IPS DF 4.7 (cell line): Measurements from ENCODE around the gene MYLK.

Experiments used
- DNase-seq: peaks from one replicate; pipeline ENCODE4 v3.0.0-alpha.2; 2013; ENCODE audit warnings: low spot score; ENCODE audit errors: extremely low read depth

Gene MYLK

DNA sequence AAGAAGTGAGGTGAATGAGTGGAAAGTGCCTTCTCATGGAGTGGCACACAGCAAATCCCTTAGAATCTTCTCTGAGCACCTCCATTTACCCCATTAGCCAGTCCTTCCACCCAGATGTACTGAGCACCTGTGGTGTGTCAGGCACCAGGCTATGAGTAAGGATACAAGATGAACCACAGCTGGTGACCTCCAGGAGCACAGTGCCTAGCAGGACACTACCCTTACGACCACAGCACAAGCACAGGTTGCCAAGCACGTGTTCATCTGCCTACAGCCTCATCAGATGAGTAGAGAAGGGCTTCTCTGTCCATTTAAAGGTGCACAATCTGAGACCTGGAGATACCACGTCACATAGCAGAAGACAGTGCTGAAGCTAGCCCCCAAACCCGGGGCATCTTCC is 6.2 kb downstream of the MYLK start:
- no peak for DNase-seq

DNA sequence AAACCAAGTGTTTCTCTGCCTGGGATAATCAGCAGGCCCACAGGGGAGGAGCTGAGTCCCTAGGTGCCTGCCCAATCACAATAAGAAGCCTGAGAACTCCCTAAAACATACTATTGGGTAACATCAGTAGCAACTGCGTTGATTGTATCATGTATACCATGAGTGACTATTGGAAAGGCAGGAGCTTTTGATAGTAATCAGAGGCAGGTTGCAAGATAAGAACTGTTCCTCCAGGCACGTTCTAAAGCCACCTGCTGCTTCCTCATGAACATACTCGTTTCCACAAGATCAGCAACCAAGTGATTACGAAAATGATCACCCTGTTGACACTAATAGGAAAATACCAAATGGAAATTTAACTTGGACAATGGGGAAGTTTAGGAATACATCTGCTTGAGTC is 6.7 kb downstream of the MYLK start:
- DNase-seq, result no peak

GRCh38 chr3:123876858-123877257 is 7.3 kb downstream of the MYLK start:
- no peak for DNase-seq

- DNase-seq, result no peak
Observed at GRCh38 chr3:123872621-123873020, 11.5 kb downstream of the MYLK start.

DNA sequence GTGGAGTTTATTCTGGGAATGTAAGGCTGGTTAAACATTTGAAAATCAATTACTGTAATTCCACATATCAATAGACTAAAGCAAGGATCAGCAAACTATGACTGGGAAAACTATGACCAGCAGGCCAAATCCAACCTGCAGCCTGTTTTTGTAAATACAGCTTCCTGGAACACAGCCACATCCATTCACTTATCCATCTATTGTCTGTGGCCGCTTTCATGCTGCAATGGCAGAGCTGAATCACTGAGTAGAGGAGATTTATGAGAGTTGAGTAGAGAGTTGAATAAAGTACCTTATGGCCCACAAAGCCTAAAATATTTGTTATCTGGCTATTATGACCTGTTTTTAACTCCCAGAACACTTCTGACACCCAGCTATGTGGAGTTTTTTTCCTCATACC is 12.2 kb downstream of the MYLK start:
- DNase-seq, result no peak

- no peak for DNase-seq
Observed at GRCh38 chr3:123870033-123870432, 14.1 kb downstream of the MYLK start.

- no peak for DNase-seq
Observed at GRCh38 chr3:123869165-123869564, 15.0 kb downstream of the MYLK start.

GRCh38 chr3:123864706-123865105 is 19.4 kb downstream of the MYLK start:
- DNase-seq, result no peak

GRCh38 chr3:123862152-123862551 is 22.0 kb downstream of the MYLK start:
- no peak for DNase-seq

GRCh38 chr3:123861081-123861836 is 22.9 kb downstream of the MYLK start:
- no peak for DNase-seq

- no peak for DNase-seq
Observed at GRCh38 chr3:123859177-123859576, 25.0 kb downstream of the MYLK start.

- no peak for DNase-seq
Observed at GRCh38 chr3:123854905-123855304, 29.2 kb downstream of the MYLK start.

- DNase-seq, result no peak
Observed at GRCh38 chr3:123853686-123854372, 30.3 kb downstream of the MYLK start.

DNA sequence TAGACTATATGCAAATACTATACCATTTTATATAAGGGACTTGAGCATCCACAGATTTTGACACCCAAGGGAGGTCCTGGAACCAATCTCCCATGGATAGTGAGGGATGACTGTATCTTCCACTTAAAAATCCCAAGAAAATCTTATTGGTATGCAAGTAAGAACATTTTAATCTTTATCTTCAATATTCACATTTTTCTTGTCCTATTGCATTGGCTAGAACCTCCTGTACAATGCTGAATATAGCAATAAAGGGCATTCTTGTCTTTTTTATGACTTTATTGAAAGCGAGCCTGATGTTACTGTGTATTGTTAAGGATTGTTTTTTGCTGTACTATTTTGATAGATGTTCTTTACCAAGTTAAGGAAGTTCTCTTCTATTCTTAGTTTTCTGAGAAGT is 36.9 kb downstream of the MYLK start:
- no peak for DNase-seq

- DNase-seq, result no peak
Observed at GRCh38 chr3:123843668-123844067, 40.5 kb downstream of the MYLK start.

DNA sequence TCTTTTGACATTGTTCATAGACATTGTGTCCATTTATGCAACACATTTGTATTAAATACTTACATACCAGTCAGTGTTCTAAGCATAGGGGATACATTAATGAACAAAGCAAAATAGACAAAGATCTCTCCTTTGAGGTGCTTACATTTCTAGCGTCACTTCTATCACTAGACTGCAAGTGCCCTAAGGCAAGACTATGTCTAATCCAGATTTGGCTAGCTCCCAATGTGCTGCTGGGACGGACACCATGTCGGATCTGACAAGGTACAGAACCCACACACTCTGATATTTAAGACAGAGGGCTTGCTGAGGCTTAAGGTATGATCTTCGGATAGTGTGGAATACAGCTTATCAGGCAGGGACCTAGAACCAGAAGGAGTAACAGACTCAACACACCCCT is 41.4 kb downstream of the MYLK start:
- no peak for DNase-seq

DNA sequence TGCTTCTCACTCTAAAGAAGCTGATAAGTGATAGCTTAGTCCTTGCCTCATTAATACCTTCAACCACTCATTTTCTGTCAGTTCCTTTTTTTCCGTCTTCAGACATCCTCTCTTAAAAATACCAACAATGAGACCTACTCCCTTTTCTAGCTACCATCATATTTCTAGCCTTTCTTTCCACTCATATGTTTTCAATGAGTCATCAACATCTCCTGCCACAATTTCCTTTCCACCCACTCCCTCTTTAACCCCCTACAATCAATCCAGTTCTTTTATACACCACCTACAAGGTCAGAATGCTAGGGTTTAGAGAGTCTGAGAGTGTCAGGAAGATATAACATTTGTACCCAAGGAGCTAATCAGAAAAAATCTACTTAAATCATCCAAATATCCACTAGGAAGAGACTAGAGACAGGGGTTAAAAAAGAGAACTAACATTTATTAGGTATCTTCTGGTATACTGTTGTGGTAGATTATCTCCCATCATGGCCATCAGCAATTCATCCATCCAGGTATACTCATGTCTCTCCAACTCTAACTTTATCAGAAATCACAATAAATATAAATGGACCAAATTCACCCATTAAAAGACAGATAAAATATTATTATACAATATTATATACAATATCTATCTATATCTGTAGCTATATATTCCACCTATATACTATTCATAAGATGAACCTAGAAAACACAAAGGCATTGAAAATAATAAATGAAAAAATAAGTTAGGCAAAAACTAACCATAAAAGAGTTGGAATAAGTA is 42.5 kb downstream of the MYLK start:
- DNase-seq, result no peak

DNA sequence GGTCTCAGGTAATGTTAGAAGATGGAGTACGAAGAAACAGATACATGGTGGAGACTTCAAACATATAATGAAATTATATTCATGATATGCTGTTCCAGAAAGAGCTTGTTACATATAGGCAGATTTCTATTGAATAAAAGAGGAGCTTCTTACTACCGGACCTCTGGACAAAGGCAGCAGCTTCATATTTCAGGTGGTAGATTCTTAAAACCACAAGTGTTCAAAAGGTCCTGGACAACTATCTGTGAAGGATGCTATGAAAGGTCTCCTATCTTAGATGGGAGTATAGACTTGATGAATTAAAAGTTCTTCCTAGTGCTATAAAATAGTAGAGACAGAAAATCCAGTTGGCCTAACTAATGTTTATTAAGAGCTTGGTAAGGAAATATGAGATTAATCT is 43.2 kb downstream of the MYLK start:
- no peak for DNase-seq

DNA sequence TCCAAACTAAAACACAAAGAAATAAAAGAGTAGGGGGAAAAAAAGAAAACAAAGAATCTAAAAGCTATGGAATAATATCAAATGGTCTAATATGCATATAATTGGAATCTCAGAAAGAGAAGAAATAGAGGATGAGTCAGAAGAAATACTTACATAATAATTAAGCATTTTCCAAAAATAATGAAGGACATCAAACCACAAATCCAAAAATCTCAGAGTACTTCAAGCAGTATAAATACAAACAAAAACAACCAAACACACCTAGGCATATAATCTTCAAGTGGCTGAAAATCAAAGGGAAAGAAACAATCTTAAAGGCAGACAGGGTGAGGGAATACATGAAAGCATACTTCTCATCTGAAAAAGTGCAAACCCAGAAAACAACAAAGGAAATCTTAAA is 46.3 kb downstream of the MYLK start:
- DNase-seq, result no peak

DNA sequence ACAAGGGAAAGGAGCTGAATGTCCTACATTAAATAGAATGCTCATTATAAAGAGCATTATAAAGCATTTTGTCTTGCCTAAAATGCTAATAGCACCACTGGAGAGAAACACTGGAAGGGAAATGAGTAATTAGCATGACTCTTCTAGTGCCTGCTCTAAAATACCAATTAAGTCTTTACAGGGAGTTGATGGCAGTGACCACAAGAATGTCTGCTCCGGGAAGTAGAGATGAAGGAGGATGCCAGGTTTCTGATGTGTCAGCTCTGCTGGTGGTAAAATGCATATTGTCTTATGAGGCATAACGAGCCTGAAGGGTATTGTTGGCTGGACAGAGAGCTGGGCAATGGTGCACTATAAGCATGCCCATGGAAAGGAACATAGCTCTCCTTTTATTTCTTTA is 49.5 kb downstream of the MYLK start:
- DNase-seq, result no peak

- DNase-seq, result no peak
Observed at GRCh38 chr3:123833398-123833785, 50.7 kb downstream of the MYLK start.

DNA sequence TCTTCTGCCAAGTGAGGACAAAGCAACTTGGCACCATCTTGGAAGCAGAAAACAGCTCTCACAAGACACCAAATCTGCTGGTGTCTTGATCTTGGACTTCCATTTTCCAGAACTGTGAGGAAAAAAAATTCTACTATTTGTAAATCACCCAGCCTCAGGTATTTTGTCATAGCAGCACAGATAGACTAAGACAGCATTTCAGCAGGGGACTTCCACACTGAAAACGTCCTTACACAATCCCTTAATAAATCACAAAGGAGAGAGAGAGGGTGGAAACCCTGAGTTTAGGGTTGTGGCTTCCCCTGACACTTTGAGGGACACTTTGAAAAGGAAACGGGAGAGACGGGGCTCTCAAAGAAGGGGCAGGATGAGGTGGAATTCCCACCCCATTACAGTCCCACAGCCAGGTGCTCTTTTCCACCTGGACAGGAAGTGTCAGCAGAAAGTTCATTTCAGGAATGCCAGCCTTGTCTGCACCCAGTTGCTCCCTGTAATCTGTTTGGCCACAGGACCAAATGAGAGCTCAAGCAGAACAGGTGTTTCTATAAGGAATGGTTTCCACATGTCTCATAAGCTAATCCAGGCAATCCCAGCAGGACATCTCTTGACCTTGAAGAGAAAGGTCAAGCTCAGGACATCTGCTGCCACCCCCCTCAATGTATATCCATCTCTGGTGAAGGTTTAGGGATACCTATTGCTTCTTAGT is 51.3 kb downstream of the MYLK start:
- no peak for DNase-seq
